HG03196 (cell line): ENCODE results near the gene LBHD2.

Experiments
- ATAC-seq: cut with Tn5 transposase; IDR thresholded peaks from one replicate; pipeline ENCODE4 v1.9.1; 2021; ENCODE audit not compliant: unreplicated experiment

Gene LBHD2

GRCh38 chr14:103090481-103091020 lies 6.5 kb downstream of the LBHD2 start:
- ATAC-seq = no peak

GRCh38 chr14:103091041-103091882 lies 7.3 kb downstream of the LBHD2 start:
- ATAC-seq = no peak

- no peak for ATAC-seq
These were observed 7.8 kb downstream of the LBHD2 start for GRCh38 chr14:103091883-103092222.

- ATAC-seq = no peak
These were observed 9.9 kb downstream of the LBHD2 start for GRCh38 chr14:103093856-103094405.

GRCh38 chr14:103094406-103095209 lies 10.6 kb downstream of the LBHD2 start, which contains the start of gene EXOC3L4:
Gene EXOC3L4 (plus strand): TSS chr14:103094725. CDS start chr14:103100220, 5,495 bp downstream.
- ATAC-seq = no peak

GRCh38 chr14:103095210-103095778 lies 11.3 kb downstream of the LBHD2 start:
- no peak for ATAC-seq

GRCh38 chr14:103096387-103096786 lies 12.4 kb downstream of the LBHD2 start:
- no peak for ATAC-seq

- no peak for ATAC-seq
These were observed 13.4 kb downstream of the LBHD2 start for GRCh38 chr14:103097244-103097993.

GRCh38 chr14:103097994-103098957 lies 14.3 kb downstream of the LBHD2 start:
- ATAC-seq = no peak

GRCh38 chr14:103099081-103099732 lies 15.2 kb downstream of the LBHD2 start:
- ATAC-seq = no peak

- no peak for ATAC-seq
These were observed 15.8 kb downstream of the LBHD2 start for GRCh38 chr14:103099733-103100280.

GRCh38 chr14:103100281-103101121 lies 16.5 kb downstream of the LBHD2 start:
- ATAC-seq = no peak

GRCh38 chr14:103101257-103101962 lies 17.4 kb downstream of the LBHD2 start:
- ATAC-seq = no peak

GRCh38 chr14:103101963-103102688 lies 18.1 kb downstream of the LBHD2 start:
- ATAC-seq = no peak

- ATAC-seq = no peak
These were observed 18.8 kb downstream of the LBHD2 start for GRCh38 chr14:103102689-103103260.
